SK-N-SH treated with all-trans-retinoic acid at 6 μM for 48 hours (cell line): ENCODE data around the gene TOB1.

Experiments used
- ATAC-seq: fragments of 200-7000 bp; cut with Tn5 transposase; 3 replicates; pipeline ENCODE4 v1.9.1; 2020; ENCODE audit warnings: mild to moderate bottlenecking, moderate library complexity
- ARNTL ChIP-seq: fragments of 450-650 bp; formaldehyde crosslinking; IDR thresholded peaks from 2 replicates; pipeline ENCODE4 v1.5.0; 2020; ENCODE audit warnings: low read depth, mild to moderate bottlenecking, moderate library complexity, borderline replicate concordance
- BACH2 ChIP-seq: fragments of 250-450 bp; sonication (Bioruptor Pico); IDR thresholded peaks from 2 replicates; pipeline ENCODE4 v1.9.0; 2021; ENCODE audit warnings: mild to moderate bottlenecking, borderline replicate concordance
- CREB5 ChIP-seq: fragments of 250-450 bp; sonication (Bioruptor Pico); IDR thresholded peaks from 2 replicates; pipeline ENCODE4 v1.5.1; 2020; ENCODE audit warnings: low read depth, mild to moderate bottlenecking, moderate library complexity
- CSRNP3 ChIP-seq: fragments of 250-450 bp; sonication (Bioruptor Pico); IDR thresholded peaks from 2 replicates; pipeline ENCODE4 v1.5.1; 2021; ENCODE audit warnings: mild to moderate bottlenecking, moderate library complexity
- GLIS3 ChIP-seq: fragments of 250-450 bp; sonication (Bioruptor Pico); IDR thresholded peaks from 2 replicates; pipeline ENCODE4 v1.5.0; 2020; ENCODE audit warnings: mild to moderate bottlenecking, moderate library complexity
- ISL1 ChIP-seq: fragments of 250-450 bp; sonication (Bioruptor Pico); IDR thresholded peaks from 2 replicates; pipeline ENCODE4 v2.1.2; 2022; ENCODE audit warnings: mild to moderate bottlenecking, moderate library complexity
- OSR1 ChIP-seq: fragments of 250-450 bp; sonication (Bioruptor Pico); IDR thresholded peaks from 2 replicates; pipeline ENCODE4 v1.8.0; 2022; ENCODE audit warnings: moderate library complexity, mild to moderate bottlenecking, inconsistent platforms
- PATZ1 ChIP-seq: fragments of 250-450 bp; sonication (Bioruptor Pico); IDR thresholded peaks from 2 replicates; pipeline ENCODE4 v1.8.0; 2020; ENCODE audit warnings: mild to moderate bottlenecking, moderate library complexity, borderline replicate concordance
- POU6F1 ChIP-seq: fragments of 250-450 bp; sonication (Bioruptor Pico); IDR thresholded peaks from 2 replicates; pipeline ENCODE4 v1.8.0; 2021; ENCODE audit warnings: low read depth, mild to moderate bottlenecking, moderate library complexity, borderline replicate concordance
- PPARA ChIP-seq: fragments of 250-450 bp; sonication (Bioruptor Pico); IDR thresholded peaks from 2 replicates; pipeline ENCODE4 v1.5.0; 2020; ENCODE audit warnings: mild to moderate bottlenecking, borderline replicate concordance
- RARB ChIP-seq: fragments of 250-450 bp; sonication (Bioruptor Pico); IDR thresholded peaks from 2 replicates; pipeline ENCODE4 v1.8.0; 2021; ENCODE audit warnings: mild to moderate bottlenecking, moderate library complexity
- SNAI2 ChIP-seq: fragments of 250-450 bp; sonication (Bioruptor Pico); IDR thresholded peaks from 2 replicates; pipeline ENCODE4 v1.5.0; 2020; ENCODE audit warnings: mild to moderate bottlenecking, moderate library complexity
- TCF4 ChIP-seq: fragments of 250-450 bp; sonication (Bioruptor Pico); IDR thresholded peaks from 2 replicates; pipeline ENCODE4 v1.8.0; 2021; ENCODE audit warnings: mild to moderate bottlenecking, moderate library complexity, borderline replicate concordance
- TOX ChIP-seq: fragments of 250-450 bp; sonication (Bioruptor Pico); IDR thresholded peaks from 2 replicates; pipeline ENCODE4 v1.8.0; 2021; ENCODE audit warnings: mild to moderate bottlenecking, moderate library complexity, borderline replicate concordance
- TSHZ2 ChIP-seq: fragments of 250-450 bp; sonication (Bioruptor Pico); IDR thresholded peaks from 2 replicates; pipeline ENCODE4 v1.5.0; 2020; ENCODE audit warnings: mild to moderate bottlenecking, moderate library complexity
- ZFP3 ChIP-seq: fragments of 250-450 bp; sonication (Bioruptor Pico); IDR thresholded peaks from 2 replicates; pipeline ENCODE4 v1.5.0; 2020; ENCODE audit warnings: mild to moderate bottlenecking, moderate library complexity
- ZFP30 ChIP-seq: fragments of 450-650 bp; formaldehyde crosslinking; IDR thresholded peaks from 2 replicates; pipeline ENCODE4 v1.5.0; 2022; ENCODE audit warnings: mild to moderate bottlenecking, moderate library complexity
- ZNF565 ChIP-seq: fragments of 450-650 bp; formaldehyde crosslinking; conservative IDR thresholded peaks from 2 replicates; pipeline ENCODE4 v1.5.0; 2020; ENCODE audit warnings: low read depth, mild to moderate bottlenecking, moderate library complexity
- ZNF8 ChIP-seq: fragments of 450-650 bp; formaldehyde crosslinking; IDR thresholded peaks from 2 replicates; pipeline ENCODE4 v1.5.0; 2020; ENCODE audit warnings: mild to moderate bottlenecking, moderate library complexity

TOB1 gene

GRCh38 chr17:50837286-50837979 lies 28.7 kb downstream of the TOB1 start:
- TF ChIP-seq ISL1 (CRISPR knock-in tag): no peak
- no peak for TF ChIP-seq SNAI2 (CRISPR knock-in tag)
- no peak for TF ChIP-seq TCF4 (CRISPR knock-in tag)
- no peak for TF ChIP-seq ARNTL (CRISPR knock-in tag)
- no peak for TF ChIP-seq TSHZ2 (CRISPR knock-in tag)
- no peak for TF ChIP-seq ZNF565 (CRISPR knock-in tag)
- TF ChIP-seq RARB: no peak
- no peak for TF ChIP-seq POU6F1 (CRISPR knock-in tag)
- TF ChIP-seq ZFP30: no peak
- TF ChIP-seq, all 23 proteins: peak for 0
- ATAC-seq: no peak

GRCh38 chr17:50836826-50837225 lies 29.3 kb downstream of the TOB1 start:
- no peak for TF ChIP-seq RARB
- no peak for ATAC-seq

GRCh38 chr17:50835301-50836234 lies 30.6 kb downstream of the TOB1 start, which contains the start of gene WFIKKN2:
TSS of gene WFIKKN2 (plus strand) at chr17:50835586. CDS start at chr17:50835938, 352 bp downstream.
- TF ChIP-seq TOX (CRISPR knock-in tag) (no peak), PPARA (no peak), ZFP30 (no peak), ARNTL (CRISPR knock-in tag) (no peak), BACH2 (CRISPR knock-in tag) (no peak), GLIS3 (CRISPR knock-in tag) (no peak), PATZ1 (no peak), RARB (no peak), TSHZ2 (CRISPR knock-in tag) (no peak), TCF4 (CRISPR knock-in tag) (no peak), ZNF565 (CRISPR knock-in tag) (no peak), CREB5 (CRISPR knock-in tag) (no peak), ZFP3 (CRISPR knock-in tag) (no peak), CSRNP3 (CRISPR knock-in tag) (no peak), ISL1 (CRISPR knock-in tag) (no peak), OSR1 (CRISPR knock-in tag) (no peak), SNAI2 (CRISPR knock-in tag) (no peak), ZNF8 (no peak), POU6F1 (CRISPR knock-in tag) (no peak)
- ATAC-seq: 0 out of 3 replicates have a peak, but pooled peaks have one; percentile 9
